ENCODE results near the gene GZF1.

GRCh38 chr20:23363257-23363649 is 1.3 kb downstream of the GZF1 start:
- TF ChIP-seq, protein P1, sequence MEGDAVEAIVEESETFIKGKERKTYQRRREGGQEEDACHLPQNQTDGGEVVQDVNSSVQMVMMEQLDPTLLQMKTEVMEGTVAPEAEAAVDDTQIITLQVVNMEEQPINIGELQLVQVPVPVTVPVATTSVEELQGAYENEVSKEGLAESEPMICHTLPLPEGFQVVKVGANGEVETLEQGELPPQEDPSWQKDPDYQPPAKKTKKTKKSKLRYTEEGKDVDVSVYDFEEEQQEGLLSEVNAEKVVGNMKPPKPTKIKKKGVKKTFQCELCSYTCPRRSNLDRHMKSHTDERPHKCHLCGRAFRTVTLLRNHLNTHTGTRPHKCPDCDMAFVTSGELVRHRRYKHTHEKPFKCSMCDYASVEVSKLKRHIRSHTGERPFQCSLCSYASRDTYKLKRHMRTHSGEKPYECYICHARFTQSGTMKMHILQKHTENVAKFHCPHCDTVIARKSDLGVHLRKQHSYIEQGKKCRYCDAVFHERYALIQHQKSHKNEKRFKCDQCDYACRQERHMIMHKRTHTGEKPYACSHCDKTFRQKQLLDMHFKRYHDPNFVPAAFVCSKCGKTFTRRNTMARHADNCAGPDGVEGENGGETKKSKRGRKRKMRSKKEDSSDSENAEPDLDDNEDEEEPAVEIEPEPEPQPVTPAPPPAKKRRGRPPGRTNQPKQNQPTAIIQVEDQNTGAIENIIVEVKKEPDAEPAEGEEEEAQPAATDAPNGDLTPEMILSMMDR (IDR thresholded peaks at IDR 0.05; ENCODE audit: insufficient read depth, low read depth, low read length) = no peak
- no peak for TF ChIP-seq EZH2 (IDR thresholded peaks at IDR 0.05; ENCODE audit: insufficient read depth, low read length)

Data from astrocyte (in vitro differentiated cells and primary cell).